GM23248 (cell line): ENCODE measurements around the gene PDHX.

Experiments used
- EZH2 ChIP-seq: fragments of 200-600 bp; sonication (generic); IDR thresholded peaks from 2 replicates; pipeline ENCODE4 v1.6.1; 2018; ENCODE audit warnings: antibody characterized with exemption, mild to moderate bottlenecking; ENCODE audit not compliant: insufficient read depth, poor library complexity, severe bottlenecking
- EZH2phosphoT487 ChIP-seq: fragments of 200-600 bp; sonication (generic); IDR thresholded peaks from 2 replicates; pipeline ENCODE4 v1.6.1; 2018; ENCODE audit warnings: antibody characterized with exemption, moderate library complexity, mild to moderate bottlenecking, low read depth; ENCODE audit not compliant: insufficient read depth

GRCh38 chr11:34890089-34890488 is 26.3 kb upstream of the PDHX start:
- TF ChIP-seq EZH2 (no peak), EZH2phosphoT487 (no peak)
